Activated T-cell treated with anti-CD3 and anti-CD28 coated beads for 24 hours (primary cell): Measurements from ENCODE around the gene PNPLA1.

Experiments
- DNase-seq: peaks from one replicate; pipeline ENCODE4 v3.0.0-alpha.2; 2020; ENCODE audit warnings: low read depth

PNPLA1 gene

DNA sequence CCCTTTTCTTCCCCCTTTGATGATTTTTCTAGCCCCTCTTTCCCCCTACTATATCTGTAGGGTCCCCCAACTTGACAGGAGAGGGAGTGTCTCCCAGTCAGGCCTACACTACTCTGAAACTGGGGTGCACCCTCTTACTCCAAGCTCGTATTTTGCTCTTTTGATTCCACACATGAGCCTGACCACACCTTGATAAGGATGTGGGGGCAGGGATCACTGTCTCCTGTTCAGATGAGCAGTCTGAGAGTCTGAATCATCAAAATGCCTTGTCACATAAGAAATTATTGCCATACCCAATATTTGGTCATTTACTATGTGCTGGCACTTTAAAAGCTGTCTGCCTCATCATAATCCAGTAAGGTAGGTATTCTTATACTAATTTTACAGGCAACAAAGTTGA lies 15.9 kb downstream of the PNPLA1 start:
- no peak for DNase-seq

- no peak for DNase-seq
Observed at GRCh38 chr6:36286858-36287257, 17.0 kb downstream of the PNPLA1 start.

GRCh38 chr6:36289281-36289878 lies 19.5 kb downstream of the PNPLA1 start:
- DNase-seq, result no peak

DNA sequence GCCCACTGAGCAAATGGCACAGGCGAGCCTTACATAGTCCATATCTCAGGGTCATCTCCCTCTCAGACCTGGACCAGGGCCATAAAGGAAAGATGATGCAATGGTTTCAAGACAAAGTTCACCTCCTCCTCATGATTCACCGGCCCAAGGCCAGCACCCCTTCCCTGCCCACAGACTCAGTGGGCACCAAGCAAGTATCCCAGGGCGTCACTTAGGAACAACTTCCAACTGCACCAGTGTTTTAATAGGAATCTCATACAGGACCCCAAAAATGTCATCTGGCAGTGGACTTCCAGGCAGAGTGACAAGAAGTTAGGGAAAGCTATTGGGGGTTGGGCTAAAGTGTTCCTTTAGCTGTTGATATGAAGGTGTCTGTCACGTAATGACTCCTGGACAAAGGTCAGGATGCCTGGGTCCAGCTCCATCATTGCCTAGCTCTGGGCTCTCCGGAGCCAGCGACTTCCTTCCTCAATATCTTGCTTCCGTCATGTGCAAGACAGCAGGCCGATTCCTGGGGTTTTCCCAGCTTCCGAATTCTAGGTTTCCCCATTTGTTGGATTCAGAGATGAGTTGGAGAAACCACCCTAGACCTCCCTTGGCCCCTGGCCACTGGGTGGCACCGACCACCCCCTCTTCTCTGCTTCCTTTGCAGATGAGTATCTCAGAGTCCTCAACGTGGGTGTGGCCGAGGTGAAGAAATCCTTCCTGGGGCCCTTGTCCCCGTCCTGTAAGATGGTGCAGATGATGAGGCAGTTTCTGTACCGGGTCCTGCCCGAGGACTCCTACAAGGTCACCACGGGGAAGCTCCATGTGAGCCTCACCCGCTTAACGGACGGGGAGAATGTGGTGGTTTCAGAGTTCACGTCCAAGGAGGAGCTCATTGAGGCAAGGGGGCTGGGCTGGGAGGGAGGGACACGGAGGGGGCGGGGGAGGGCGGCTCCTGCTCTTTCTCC lies 21.1 kb downstream of the PNPLA1 start:
- no peak for DNase-seq

DNA sequence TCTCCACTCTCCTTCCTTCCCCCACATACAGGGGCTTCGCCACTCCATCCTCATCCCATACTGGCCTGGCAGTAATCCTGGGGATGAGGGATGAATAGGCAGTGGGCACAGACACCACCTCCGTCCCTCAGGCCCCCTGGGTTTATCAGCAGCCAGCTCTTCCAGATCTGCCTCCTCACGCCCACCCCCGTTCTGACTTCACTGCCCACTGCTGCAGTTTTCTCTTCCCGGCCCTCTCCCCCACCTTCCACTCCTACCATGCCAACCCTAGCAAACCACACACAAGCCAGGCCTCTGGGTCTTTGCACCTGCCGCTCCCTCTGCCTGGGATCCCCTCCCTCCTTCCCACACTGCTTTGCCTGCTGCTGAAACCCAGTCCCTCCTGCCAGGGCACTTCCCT lies 22.3 kb downstream of the PNPLA1 start:
- DNase-seq, result no peak

- DNase-seq, result no peak
Observed at GRCh38 chr6:36296240-36296639, 26.4 kb downstream of the PNPLA1 start.

DNA sequence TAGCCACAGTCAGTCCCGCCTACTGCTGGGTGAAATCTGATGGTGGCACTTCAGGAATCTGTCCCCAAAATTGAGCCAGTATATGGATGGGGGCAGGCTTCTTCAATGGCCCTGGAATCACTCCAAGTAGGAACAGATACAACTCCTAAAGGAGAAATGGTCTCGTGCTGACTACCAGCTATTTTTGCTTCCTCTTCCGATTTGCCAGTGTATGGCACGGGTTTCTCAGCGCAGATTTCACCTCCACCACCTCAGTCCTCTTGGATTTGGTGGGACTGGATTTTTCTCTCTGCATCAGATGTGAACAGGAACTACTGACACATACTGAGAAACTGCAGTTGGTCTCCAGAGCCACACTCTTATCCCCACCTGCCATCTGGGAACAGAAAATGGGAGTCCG lies 27.2 kb downstream of the PNPLA1 start:
- DNase-seq, result no peak

DNA sequence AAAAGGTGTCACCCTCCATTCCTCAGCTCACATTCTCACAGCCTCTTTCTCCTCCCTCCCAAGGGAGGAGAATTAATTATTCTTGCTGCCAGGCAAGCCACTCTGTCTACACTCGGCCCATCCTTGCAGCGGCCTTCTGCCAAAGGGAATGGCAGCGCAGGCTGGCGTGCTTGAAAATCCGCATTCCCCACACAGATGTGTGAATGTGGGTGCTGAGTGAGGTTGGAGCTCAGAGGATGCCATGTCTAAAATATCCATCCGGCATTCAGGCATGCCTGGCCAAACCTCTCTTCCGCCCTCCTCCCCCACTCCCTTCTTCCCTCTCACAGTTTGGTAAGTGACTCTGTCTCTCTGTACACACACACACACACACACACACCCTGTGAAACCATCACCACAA lies 27.7 kb downstream of the PNPLA1 start:
- DNase-seq, result no peak

GRCh38 chr6:36298027-36298426 lies 28.2 kb downstream of the PNPLA1 start:
- no peak for DNase-seq

GRCh38 chr6:36301085-36301658 lies 31.3 kb downstream of the PNPLA1 start:
- no peak for DNase-seq

GRCh38 chr6:36301781-36302180 lies 31.9 kb downstream of the PNPLA1 start:
- DNase-seq, result no peak

DNA sequence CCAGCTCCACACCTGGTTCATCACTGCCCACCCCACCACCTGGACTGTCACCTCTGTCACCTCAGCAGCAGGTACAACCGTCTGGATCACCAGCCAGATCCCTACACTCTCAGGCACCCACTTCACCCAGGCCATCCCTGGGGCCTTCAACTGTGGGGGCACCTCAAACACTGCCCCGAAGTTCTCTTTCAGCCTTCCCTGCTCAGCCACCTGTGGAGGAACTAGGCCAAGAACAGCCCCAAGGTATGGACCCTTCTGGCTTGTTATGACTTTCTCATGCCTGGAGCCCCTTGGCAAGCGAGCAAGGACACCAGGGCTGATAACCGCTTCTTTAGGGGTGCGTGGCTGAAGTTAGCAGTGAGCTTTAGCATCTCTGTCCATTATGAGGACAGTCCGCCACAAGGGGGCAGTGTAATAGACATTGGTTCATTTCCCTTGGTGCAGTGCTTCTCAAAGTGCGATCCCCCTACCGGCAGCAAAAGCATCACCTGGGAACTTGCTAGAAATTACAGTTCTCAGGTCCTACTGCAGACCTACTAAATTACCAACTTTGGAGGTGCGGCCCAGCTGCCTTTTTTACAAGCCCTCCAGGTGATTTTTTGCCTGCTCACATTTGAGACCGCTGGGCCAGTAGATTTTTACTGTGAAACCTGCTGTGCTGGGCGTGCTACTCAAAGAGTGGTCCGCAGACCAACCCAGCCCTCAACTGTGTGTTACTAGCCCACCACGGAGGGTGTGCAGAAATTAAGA lies 32.5 kb downstream of the PNPLA1 start:
- DNase-seq, result peak; percentile 85

DNA sequence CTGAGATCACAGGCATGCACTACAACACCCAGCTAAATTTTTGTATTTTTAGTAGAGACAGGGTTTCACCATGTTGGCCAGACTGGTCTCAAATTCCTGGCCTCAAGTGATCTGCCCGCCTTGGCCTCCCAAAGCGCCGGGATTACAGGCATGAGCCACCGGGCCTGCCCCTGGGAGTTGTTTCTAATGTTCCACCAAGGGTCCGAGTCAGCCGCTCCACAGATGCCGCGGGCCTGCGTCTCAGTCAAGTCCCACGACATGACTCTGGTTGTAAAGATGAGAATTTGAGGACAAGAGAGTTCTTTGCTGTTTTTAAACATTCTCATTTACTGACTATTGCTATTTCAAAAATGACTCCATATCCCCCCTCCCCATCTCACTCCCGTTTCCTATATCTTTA lies 36.0 kb downstream of the PNPLA1 start:
- DNase-seq, result no peak

GRCh38 chr6:36306375-36306774 lies 36.5 kb downstream of the PNPLA1 start:
- DNase-seq, result no peak

DNA sequence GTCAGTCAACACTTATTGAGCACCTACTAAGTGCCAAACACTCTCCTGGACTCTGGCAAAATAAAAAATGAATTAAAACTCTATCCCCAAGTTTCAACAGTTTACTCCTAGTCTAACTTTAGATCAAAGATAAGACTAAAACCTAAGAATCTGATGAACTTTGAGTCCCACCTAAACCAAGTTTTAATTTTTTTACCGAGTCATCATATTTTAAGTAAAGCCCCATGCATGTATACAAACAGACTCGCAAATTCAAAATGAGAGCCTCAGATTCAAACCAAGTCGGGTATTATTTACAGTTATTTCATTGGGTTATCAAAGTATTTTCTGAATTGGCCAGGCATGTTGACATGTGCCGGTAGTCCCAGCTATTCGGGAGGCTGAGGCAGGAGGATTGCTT lies 38.7 kb downstream of the PNPLA1 start:
- no peak for DNase-seq

GRCh38 chr6:36309203-36309602 lies 39.3 kb downstream of the PNPLA1 start:
- DNase-seq, result no peak

DNA sequence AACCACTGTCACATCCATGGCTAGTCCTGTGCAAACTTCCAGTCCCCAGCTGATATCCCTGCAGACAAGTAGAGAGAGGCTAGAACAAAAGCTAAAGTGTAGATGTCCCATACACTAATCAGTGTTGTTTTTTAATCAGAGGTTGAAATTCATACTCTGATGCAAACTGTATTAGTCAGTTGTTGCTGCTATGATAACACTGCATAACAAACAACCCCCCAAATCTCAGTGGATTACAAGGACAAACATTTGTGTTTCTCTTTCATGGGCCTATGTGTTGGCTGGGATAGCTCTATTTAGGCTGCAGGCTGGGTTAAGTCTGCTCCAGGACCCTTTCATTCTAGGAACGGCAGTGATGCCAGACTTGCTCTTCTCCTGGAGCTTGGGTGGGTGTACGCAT lies 40.0 kb downstream of the PNPLA1 start:
- no peak for DNase-seq

- no peak for DNase-seq
Observed at GRCh38 chr6:36312854-36313648, 43.2 kb downstream of the PNPLA1 start.

DNA sequence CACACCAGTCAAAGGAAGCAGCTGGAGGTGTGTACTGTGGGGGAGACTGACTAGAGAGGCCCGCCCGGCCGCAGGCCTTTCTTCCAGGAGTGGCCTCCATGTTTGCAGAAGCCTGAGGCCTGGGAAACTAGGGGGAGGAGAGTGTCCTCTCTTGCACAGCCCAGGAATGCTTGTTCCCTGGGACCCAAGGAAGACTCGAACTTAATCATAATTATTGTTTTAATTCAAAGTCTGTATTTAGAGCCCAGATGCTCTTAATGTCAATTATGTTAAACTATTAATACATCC lies 43.7 kb downstream of the PNPLA1 start:
- no peak for DNase-seq

DNA sequence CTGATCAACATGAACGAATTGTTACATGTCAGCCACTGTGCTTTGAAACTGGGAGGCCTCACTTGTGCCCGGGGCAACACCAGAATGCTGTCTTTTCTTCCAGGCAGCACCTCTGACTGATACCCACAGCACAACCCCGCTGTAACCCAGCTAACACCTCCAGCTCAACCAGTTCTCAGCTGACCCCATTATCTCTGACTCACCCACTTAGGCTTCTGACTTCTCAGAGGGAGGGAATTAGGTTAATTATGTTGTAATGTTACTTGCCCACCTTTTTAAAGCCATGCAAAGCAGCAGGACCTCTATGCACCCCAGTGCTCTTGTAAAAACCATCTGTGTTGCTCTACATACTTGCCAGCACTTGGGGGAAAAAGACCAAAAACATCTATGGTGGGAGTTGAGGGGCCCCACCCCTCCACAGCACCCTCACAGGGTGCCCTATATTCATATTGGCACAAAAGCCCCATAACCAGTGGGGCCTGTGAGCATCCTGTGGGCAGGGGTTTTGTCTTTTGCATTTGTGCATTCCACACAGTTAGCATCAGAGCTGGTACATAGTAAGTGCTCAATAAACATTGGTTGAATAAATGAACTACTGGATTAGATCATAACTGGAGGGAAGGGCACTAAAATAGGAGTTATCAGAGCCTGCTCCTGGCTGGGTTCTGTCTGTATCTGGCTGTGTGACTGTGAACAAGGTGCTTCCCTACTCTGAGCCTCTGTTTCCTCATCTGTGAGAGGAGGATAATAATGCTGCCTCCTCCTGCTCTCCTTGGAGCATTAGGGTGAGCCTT lies 44.6 kb downstream of the PNPLA1 start:
- DNase-seq, result no peak

DNA sequence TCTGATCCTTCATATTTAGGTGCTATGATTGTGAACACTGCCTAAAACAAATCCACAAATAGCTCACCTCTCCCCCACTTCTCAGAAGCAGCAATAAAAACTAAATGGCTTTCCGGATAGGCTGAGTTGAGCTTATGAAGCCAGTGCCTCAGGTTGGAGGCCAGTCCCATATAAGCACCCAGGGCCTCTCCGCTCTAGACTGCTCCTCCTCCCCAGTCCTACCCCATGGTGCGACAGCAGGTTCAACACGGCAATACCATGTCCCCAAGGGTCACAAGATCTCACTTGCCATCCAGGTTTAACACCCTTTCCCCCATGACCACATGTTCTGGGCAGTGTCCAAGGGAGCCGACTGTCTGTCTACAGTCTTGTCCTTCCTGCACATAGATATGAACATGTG lies 46.1 kb downstream of the PNPLA1 start:
- DNase-seq, result no peak
